Hepatocyte (in vitro differentiated cells): ENCODE results near the gene SEL1L2.

Experiments
- EZH2 ChIP-seq: fragments of 200-600 bp; sonication (generic); IDR thresholded peaks from 2 replicates; pipeline ENCODE4 v1.6.1; 2016; ENCODE audit warnings: antibody characterized with exemption, mild to moderate bottlenecking, borderline replicate concordance
- TF ChIP-seq, protein P1 (sequence below): fragments of 200-600 bp; sonication (generic); IDR thresholded peaks from 2 replicates; pipeline ENCODE4 v1.5.1; 2016; ENCODE audit warnings: antibody characterized with exemption, mild to moderate bottlenecking; ENCODE audit not compliant: poor library complexity

DNA sequence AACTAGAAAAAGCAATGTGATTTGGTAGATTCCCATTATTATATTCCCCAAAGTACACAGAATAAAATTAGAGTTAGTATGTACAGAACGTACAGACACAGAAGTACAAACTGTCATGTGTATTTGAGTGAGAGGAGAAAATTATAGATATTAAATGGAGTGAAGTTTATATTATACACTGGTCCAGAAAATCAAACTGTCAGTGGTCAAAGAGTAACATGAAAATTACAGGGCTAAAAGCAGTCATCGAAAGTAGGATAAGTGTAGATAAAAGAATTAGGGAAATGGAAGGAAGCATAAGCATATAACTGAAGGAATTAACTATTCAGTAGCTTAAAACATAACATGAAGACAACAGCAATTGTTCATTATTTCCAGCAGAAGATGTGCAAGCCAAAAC lies 30.3 kb downstream of the SEL1L2 start:
- TF ChIP-seq, protein P1, sequence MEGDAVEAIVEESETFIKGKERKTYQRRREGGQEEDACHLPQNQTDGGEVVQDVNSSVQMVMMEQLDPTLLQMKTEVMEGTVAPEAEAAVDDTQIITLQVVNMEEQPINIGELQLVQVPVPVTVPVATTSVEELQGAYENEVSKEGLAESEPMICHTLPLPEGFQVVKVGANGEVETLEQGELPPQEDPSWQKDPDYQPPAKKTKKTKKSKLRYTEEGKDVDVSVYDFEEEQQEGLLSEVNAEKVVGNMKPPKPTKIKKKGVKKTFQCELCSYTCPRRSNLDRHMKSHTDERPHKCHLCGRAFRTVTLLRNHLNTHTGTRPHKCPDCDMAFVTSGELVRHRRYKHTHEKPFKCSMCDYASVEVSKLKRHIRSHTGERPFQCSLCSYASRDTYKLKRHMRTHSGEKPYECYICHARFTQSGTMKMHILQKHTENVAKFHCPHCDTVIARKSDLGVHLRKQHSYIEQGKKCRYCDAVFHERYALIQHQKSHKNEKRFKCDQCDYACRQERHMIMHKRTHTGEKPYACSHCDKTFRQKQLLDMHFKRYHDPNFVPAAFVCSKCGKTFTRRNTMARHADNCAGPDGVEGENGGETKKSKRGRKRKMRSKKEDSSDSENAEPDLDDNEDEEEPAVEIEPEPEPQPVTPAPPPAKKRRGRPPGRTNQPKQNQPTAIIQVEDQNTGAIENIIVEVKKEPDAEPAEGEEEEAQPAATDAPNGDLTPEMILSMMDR, result no peak
- no peak for TF ChIP-seq EZH2
